T-helper 1 cell treated with Interleukin-12 subunit alpha and Interleukin-12 subunit beta and Interleukin-4 antibody, amounts not matched to agents 30 ng/mL and 1 ng/mL, for 36 hours (primary cell): Measurements from ENCODE around the gene HTR2C. TPM values are rescaled to one million over a fixed set of nuclear protein-coding genes. Genes with fewer than 3 reads are reported as not detected.
"Not testable (repeated sequence)": the region's sequence is repeated elsewhere in the genome, so short reads cannot be mapped to it uniquely, and the experiment has no call there.

Source experiments
- intact Hi-C: fragments of 100-400 bp; cut with micrococcal nuclease; formaldehyde crosslinking; loops from one replicate; pipeline ENCODE4 v1.15.1; 2024
- total RNA-seq: library from RNA; stranded (reverse); gene quantifications from 2 replicates; pipeline ENCODE4 v1.2.3, GENCODE V29; 2022

HTR2C gene
- not detected in 2 replicates for total RNA-seq

DNA sequence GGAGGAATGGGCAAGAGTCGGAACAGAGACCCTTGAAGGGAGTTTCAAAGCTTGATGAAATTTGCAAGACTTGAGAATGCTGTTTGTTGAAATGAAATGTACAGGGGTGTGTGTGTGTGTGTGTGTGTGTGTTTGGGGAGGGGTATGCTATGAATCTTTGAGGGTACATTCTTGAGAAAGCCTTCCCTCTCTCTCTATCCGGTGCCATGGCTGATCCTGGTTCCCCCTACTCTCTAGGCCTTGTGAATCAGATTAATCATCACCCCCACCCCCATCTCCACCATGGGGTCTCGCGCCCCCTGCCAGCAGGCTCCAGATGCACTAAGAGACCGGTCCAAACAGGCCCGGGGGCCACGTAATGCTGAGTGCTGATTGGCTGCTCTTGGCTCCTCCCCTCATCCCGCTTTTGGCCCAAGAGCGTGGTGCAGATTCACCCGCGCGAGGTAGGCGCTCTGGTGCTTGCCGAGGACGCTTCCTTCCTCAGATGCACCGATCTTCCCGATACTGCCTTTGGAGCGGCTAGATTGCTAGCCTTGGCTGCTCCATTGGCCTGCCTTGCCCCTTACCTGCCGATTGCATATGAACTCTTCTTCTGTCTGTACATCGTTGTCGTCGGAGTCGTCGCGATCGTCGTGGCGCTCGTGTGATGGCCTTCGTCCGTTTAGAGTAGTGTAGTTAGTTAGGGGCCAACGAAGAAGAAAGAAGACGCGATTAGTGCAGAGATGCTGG lies at the start of gene HTR2C:
Gene HTR2C, plus strand, starts transcription at position 441 of the 729 bp plus-strand sequence. CDS start 142,851 bp downstream, outside the sequence.
- intact Hi-C loops: no loop called here

DNA sequence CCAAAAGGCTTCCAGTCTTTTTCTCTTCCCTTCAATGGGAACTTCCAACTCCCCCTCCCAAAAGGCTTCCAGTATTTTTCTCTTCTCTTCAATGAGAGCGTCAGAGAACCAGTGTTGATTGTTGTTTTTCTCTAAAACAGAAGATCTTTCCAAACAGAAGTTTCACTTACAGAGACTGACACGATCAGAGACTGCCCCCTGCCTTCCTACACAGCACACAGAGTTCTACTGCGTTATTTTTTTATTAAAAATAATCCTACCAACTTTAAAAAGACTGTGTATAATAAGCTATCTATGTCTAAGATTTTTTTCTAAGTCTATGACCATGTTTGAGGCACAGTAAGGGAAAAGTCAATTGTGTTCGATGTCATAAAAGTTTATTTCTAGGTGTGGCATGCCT lies 3.5 kb upstream of the HTR2C start:
- intact Hi-C loops: no loop called here

DNA sequence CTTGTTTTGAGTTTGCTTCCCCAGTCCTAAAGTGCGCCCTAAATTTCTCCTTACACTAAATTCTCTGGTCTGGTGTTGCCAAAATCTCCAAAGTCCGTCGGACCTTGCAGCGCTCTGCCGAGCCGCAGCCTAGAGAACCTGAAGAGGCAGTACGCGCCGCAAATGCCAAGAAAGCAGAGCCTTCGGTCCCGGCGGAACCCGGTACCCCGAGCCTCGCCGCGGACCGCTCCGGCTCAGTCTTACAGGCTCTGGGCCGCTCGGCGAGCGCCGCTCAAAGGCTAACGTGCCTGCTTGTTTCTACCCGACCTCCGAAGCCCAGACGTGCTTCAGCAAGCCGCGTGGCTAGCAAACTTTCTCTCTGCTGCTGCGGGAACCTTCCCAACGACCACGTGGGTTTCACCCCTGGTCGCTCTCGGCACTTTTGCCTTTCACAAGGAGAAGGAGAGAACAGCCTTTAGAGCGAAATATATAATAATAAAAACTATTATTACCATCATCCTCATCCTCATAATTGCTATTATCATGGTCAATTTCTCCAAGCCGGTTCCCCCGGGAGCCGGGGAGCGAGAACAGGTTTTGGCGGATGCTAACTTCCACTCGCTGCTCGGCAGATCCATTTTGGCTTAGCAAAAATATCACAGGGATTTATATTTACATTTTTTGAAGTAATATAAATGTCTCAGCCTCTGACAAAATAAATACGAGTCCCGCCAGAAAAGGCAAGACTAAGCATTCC lies 2.2 kb upstream of the HTR2C start:
- intact Hi-C loops: no loop called here

DNA sequence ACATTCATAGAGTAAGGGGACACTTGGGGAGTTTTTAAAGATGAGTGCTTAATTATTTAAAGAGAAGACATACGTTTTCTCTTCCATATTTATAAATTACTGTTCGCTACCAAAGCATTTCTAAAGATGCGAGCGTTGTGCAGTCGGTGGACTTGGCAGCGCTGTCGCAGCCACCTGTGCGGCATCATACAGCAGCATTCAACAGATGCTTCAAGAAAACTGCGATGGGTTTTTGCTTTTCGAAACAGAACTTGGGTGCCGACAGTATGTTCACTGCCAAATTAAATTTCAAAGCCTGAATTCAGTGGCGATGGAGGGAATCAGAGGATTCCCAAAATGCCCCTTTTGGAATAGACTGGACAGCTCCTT lies 1.6 kb upstream of the HTR2C start:
- intact Hi-C loops: no loop called here

DNA sequence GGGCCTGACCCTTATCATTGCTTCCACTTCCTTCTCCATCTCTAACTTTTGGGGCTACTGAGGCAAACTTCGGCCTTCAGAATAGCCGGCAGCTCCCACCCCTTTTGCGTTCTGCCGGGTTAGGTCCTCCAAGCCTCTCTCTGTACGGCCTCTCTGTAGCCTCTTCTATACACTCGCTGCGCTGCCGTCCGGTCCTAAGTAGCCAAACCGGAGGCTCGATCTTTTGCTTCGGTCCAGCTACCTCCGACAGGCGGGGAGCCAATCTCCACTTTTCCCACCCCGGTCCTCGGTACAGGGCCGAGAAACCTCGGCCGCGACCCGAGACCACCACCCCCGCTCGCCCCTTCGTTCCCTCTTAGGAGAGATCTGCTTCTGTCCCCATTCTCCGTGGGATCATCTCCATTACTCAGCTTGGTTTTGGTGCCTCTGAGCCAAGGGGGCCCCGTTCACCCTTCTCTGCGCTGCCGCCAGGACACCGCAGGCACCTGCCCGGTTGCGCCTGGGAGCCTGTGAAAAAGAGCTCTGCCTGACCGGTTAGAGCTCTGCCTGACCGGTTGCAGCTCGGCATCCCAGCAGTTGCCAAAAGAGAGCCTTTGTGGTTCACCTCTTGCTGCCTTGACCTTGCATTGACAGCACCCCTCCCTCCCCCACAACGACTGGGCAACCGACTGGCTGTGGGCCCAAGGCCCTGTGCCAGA lies 1.0 kb upstream of the HTR2C start:
- intact Hi-C loops: no loop called here

DNA sequence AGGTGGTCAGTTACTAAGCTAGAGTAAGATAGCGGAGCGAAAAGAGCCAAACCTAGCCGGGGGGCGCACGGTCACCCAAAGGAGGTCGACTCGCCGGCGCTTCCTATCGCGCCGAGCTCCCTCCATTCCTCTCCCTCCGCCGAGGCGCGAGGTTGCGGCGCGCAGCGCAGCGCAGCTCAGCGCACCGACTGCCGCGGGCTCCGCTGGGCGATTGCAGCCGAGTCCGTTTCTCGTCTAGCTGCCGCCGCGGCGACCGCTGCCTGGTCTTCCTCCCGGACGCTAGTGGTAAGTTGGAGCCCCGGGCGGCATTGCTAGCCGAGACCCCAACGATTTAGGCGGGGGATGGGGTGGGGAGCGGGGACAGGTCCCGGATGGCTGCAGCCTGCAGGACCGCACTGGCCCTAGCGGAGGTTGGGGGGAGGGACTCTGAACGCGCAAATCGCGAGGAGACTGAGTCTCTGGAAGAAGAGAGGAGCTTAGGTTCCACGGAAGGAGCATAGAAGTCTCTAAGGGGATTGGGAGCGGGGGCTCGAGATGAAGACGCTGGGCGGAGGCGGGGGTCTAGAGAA lies 573 bp downstream of the HTR2C start:
- intact Hi-C loops: no loop called here

DNA sequence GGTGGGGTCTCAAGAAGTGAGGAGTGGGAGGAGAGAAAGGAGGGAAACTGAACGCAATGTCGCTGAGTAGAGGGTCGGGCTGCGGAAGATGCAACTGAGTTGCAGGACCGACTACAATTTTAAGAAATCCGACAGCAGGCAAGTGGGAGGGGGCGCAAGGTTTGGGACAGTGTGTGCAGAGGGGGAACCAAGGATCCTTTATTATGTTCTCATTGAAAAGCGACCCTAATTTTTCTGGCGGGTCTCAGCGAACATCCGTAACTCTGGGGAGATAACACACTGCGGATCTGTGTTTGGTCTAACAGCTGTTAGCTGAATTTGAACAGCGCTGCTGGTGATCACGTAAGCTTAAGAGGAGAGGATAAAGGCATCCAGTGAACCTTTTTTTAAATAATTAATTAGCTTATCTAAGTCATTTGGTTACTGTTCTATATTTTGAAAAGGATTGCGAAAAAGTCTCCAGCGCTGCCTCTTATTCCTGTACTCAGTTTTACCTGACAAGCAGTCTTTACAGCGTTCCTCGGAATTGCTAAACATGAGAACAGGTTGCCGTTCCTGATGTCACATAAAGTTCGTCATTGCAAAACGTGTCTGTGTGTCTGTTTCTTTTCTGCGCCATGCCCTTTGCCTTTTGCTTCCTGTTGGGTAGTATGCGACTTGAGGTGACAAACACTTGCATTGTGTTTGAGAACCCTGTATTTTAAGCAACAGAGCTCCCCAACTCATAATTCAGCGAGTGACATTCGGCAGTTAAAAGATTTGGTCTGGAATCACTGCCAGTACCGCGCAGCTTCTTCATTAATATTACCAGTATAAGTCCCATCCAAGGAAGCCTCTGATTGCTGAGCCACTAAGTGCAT lies 1.3 kb downstream of the HTR2C start:
- intact Hi-C loops: no loop called here

DNA sequence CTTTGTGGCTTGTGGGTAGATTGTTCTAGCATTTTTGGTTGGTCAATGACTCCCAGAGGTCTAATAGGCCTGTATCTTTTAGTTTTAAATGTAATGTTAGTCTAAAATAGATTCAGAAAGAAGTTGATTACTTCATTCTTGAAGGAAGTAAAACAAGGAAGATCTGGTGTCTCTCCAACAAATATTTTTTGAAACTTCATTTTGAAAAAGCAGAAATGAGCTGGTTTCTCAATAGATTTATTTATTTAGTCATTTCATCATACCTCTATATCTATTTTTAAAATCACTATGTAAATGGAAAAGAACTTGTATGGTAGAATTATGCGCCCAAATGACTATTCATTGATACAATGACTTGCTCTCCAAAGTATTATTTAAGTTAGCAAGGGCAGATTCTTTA lies 7.2 kb downstream of the HTR2C start:
- intact Hi-C loops: no loop called here

DNA sequence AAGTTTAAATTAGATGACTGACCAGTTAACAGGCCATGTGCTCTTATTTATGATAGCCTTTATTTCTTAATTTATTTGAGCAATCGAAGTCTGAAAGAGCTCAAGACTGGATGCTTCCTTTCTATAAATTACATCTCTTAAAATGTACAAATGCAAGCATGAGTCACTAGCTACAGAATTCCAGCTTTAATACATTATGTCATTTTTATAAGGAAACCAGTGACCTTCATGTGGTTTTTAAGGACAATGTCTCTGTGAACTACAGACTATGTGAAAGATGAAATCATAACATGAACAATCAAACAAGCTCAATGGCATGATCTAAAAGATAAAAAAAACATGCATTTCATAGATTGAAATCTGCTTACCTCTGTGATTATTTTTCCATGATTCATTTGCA lies 15.4 kb downstream of the HTR2C start:
- intact Hi-C loops: no loop called here

DNA sequence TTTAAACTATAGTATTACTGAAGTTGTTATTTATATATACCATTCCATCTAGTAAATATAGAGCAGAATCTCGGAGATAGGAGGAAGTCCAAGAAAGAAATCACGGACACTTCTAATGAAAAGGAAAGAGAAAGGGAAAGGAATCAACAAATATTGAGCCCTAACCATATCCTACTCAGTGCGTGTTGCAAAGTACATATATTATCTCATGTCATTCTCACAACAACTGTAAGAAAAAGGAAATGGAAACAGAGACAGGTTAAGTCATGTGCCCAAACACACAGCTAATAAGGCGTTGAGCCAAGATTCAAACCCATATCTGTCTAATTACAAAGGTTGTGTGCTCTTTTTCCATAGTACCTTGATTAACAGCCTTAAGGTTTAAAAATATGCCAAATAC lies 16.0 kb downstream of the HTR2C start:
- intact Hi-C loops: no loop called here

DNA sequence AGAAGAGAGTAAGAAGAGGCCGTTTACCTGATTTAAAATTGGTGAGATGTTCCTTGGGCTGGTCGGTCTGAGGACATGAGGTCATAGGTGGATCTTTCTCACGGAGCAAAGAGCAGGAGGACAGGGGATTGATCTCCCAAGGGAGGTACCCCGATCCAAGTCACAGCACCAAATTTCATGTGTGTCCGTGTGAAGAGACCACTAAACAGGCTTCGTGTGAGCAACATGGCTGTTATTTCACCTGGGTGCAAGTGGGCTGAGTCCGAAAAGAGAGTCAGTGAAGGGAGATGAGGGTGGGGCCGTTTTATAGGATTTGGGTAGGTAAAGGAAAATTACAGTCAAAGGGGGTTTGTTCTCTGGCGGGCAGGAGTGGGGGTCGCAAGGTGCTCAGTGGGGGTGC lies 22.7 kb downstream of the HTR2C start:
- intact Hi-C loops: not testable (repeated sequence)

DNA sequence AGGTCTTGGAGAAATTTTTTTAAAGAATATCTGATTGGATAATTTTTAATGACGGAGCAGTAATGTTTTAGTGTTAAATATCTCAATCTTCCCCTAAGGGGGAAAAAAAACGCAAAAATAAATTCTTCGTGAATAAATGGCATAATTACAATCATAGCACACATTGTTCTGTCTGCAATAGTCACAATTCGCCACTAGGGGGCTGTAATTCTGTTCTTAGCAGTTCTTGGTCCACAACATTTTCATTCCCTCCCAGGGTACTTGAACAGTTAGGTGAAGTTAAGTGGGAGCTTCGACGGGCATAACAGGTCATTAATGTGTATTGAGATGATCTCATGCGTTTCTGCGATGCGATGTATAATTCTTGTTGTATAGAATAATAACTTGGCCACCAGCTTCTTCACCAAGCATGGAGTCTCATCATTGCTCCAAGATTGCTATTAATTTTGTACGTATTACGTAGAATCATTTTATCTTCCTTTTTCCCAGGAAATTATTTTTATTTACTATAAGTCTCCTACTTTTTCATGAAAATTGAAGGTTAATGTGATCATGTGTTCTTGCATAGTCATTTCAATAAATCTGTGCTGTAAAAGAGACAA lies 27.2 kb downstream of the HTR2C start:
- intact Hi-C loops: loop anchor here (5.0 kb wide), 1 partner anchor 1031 kb away; no protein-coding TSS in a partner anchor

DNA sequence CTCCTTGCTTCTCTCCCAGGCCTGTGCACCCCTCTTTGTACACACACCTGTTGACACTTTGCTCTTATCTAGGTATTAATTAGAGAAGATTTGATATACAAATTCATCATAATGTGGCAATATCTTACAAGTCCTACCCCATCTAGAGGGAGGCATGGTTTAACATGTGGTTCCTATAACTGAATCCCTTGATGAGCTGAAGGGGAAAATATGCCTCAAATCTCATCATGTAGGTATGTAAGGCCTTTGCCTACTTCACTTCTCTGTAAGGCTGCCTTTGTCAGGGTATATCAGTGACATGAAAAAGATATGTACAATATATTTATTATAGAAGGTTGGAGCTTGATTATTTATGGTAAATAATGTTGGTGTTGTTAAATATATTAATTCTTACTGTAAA lies 31.9 kb downstream of the HTR2C start:
- intact Hi-C loops: no loop called here

DNA sequence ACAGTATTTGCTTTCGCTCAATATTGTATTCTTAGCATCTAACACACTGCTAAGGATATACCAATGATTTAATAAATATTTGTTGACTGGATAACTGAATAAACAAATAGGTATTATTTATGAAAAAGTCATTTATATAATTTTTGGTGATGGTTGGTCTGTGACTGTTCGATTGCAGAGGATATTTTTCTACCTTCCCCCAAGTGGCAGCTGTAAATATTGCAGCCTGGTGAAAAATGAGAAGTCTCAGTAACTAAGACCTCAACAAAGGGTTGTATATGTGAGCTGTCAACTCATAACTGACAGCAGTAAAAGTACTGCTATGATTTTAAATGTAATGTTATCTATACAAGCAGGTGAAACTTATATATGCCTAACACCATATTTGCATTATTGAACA lies 36.0 kb downstream of the HTR2C start:
- intact Hi-C loops: no loop called here

DNA sequence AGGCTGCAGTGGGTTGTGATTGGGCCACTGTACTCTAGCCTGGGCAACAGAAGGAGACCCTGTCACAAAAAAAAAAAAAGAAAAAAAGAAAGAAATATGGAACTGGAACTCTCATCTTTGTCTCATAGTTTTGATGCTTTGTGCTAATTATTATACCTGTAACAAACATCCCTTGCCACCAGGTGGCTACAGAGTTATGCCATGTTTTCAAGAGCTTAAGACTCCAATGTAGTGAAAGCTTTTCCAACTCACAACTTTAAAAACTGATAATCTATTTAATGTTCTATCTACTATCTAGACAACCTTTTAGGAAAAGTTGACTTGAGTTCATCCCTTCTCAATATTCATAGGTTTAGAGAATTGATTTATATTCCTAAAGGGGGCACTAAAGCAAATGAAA lies 42.4 kb downstream of the HTR2C start:
- intact Hi-C loops: no loop called here

DNA sequence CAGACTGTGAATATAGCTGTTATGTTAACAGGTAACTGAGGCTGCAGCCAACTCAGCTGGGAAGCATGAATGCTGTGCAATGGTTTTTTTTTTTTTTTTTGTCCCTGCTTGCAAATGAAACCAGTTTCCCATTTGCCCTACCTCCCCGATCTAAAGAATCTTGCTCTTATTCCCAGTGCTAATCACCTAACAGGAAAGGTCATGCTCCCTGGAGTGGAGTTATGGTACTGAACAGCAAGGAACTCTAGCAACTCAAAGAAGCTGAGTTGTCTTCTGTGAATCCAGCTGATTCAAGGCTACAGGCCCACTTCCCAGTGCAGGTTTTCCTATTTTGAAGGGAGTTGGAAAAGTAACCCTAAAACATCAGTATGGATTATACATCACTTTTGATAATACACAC lies 52.1 kb downstream of the HTR2C start:
- intact Hi-C loops: no loop called here

DNA sequence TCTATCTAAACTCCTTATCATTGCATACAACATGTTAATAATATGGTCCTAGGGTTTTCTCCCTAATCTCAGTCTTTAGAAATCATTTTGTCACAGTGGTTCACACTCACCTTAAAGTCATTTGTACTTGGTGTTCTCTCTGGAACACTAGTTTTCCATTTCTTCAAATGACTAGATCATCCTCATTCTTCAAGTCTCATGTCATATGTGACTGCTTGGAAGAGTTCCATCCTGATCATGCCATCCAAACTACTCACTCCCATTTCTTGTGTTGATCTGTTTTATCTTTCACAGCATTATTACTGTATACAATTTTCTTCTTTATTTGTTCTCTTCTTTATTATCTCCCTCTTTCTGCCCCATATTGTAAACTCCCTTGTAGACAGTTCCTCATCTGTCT lies 66.5 kb downstream of the HTR2C start:
- intact Hi-C loops: no loop called here

DNA sequence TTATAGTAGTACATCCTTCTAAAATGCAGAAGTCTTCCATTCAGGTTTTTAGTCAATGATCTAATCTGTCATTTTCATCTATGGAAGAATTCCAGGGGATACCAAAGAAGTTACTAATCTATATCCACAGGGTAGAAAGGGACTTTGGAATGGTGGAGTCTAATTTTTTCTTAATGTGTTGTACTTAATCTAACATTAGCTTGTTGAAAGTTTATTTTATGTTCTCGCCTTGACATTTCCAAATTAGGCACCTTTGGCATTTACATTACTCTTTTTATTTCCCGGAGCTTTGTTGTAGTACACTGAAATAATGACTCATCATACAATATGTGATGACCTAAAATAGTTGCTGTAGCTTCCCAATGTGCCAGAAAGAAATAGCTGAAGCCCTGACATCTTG lies 91.5 kb downstream of the HTR2C start:
- intact Hi-C loops: no loop called here

DNA sequence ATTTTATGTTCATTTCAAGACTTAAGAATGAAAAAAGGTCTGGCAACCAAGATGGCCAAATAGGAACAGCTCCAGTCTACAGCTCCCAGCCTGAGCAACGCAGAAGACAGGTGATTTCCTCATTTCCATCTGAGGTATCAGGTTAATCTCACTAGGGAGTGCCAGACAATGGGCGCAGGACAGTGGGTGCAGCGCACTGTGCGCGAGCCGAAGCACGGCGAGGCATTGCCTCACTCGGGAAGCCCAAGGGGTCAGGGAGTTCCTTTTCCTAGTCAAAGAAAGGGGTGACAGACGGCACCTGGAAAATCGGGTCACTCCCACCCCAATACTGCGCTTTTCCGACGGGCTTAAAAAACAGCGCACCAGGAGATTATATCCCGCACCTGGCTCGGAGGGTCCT lies 116.6 kb downstream of the HTR2C start:
- intact Hi-C loops: not testable (repeated sequence)

DNA sequence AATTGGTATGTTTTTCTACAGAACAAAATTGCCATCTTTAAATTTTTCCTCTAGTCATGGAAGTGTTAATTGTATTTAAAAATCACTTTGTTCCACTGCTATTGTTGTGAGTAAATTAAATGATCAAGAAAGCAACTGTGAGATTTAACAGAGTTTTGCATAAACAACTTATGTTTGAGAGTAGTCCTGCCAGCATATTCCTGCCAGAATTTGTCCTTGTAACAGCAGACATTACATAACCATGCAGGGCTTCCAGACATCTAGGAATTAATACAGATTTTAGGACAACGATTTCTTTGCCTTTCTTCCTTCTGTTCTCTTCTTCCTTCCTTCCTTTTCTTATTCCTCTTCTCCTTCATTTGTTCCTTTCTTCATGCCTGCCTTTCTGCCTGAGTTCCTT lies 125.5 kb downstream of the HTR2C start:
- intact Hi-C loops: no loop called here

DNA sequence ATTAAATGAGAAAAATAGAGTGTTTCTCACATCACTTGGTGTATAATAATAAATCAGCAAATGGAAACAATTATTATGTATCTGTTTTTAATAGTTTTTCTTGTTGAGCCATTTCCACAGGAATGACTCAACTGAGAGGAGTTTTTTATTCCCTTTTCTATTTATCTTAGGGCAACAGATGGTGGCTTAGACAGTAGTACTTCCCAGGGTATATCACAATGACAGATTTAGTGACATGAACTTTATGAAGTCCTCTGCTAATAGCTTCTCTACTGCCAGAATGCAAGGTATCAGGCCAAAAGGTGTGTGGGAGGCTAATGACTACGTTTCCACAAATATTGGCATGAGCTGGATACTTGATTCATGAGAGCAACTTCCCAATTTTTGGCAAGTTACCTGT lies 126.7 kb downstream of the HTR2C start:
- intact Hi-C loops: no loop called here
